ENCODE measurements around the gene VAC14.

DNA sequence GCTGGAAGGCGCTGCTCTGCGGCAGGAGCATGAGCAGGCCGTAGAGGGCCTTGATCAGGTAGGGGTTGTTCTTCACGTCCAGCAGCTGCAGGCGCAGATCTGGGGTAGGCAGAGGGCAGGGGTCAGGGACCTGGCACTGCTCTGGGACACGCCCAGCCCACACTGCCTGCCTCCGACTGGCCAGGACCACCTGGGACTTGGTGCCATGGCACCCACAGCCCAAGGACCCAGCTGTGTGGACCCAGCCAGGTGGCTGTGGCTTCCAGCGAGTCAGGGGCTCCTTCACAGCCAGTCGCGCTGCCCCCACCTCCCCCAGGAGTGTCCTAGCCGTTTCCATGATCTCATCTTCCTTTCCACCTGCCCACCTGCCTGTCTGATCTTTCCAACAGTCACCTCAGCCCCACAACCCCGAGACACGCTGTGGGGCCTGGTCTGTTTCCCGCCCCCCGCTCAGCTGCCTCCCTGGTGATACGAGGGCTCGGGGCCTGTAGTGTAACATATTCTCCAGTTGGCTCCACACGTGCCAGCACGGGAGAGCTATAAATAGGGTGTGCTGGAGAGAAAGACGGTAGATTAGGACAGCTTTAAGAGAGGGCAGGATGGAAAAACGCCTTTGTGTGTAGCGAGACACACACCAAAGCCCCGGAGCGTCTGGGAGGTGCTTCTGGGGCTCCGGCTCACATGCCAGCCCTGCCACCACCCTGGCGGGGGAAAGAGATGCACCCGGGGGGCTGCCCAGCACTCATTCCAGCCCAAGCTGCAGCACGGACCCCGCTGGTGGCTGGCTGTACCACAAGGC lies 107.9 kb downstream of the VAC14 start:
- TF ChIP-seq, protein P1, sequence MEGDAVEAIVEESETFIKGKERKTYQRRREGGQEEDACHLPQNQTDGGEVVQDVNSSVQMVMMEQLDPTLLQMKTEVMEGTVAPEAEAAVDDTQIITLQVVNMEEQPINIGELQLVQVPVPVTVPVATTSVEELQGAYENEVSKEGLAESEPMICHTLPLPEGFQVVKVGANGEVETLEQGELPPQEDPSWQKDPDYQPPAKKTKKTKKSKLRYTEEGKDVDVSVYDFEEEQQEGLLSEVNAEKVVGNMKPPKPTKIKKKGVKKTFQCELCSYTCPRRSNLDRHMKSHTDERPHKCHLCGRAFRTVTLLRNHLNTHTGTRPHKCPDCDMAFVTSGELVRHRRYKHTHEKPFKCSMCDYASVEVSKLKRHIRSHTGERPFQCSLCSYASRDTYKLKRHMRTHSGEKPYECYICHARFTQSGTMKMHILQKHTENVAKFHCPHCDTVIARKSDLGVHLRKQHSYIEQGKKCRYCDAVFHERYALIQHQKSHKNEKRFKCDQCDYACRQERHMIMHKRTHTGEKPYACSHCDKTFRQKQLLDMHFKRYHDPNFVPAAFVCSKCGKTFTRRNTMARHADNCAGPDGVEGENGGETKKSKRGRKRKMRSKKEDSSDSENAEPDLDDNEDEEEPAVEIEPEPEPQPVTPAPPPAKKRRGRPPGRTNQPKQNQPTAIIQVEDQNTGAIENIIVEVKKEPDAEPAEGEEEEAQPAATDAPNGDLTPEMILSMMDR (IDR thresholded peaks at IDR 0.05) = no peak
- no peak for TF ChIP-seq POLR2A (IDR thresholded peaks at IDR 0.05)
